Mesothelial cell of epicardium (in vitro differentiated cells): ENCODE results near the gene MSMP. TPM values are rescaled to one million over a fixed set of nuclear protein-coding genes. Genes with fewer than 3 reads are reported as not detected.

ENCODE experiments used
- DNase-seq, 2 experiments: peaks; one replicate each; pipeline ENCODE4 v3.0.0; 2021; ENCODE audit warnings: low spot score in 2 of 2; ENCODE audit not compliant: unreplicated experiment in 2 of 2
- H3K27ac Mint-ChIP-seq: 2 replicates; pipeline ENCODE4 v1.8.0; 2021; ENCODE audit warnings: mixed read lengths
- H3K27me3 Mint-ChIP-seq: 2 replicates; pipeline ENCODE4 v1.8.0; 2021; ENCODE audit warnings: low read depth, mixed read lengths
- H3K36me3 Mint-ChIP-seq: 2 replicates; pipeline ENCODE4 v1.8.0; 2021; ENCODE audit warnings: mixed read lengths
- H3K4me1 Mint-ChIP-seq: 2 replicates; pipeline ENCODE4 v1.8.0; 2021; ENCODE audit warnings: mixed read lengths
- H3K4me3 Mint-ChIP-seq: 2 replicates; pipeline ENCODE4 v1.8.0; 2021; ENCODE audit warnings: mild to moderate bottlenecking, moderate library complexity, mixed read lengths
- H3K9me3 Mint-ChIP-seq: 2 replicates; pipeline ENCODE4 v1.8.0; 2021; ENCODE audit warnings: mixed read lengths
- total RNA-seq: library from RNA; stranded (reverse); gene quantifications from 3 replicates; pipeline ENCODE4 v1.2.1, GENCODE V29; 2021
- TF ChIP-seq, protein P1 (sequence below): fragments of 200-600 bp; sonication (generic); IDR thresholded peaks from one replicate; pipeline ENCODE4 v1.5.0; 2021; ENCODE audit warnings: antibody characterized with exemption; ENCODE audit not compliant: unreplicated experiment

The MSMP gene
- total RNA-seq, 1 donor from 2014 or later = not detected

DNA sequence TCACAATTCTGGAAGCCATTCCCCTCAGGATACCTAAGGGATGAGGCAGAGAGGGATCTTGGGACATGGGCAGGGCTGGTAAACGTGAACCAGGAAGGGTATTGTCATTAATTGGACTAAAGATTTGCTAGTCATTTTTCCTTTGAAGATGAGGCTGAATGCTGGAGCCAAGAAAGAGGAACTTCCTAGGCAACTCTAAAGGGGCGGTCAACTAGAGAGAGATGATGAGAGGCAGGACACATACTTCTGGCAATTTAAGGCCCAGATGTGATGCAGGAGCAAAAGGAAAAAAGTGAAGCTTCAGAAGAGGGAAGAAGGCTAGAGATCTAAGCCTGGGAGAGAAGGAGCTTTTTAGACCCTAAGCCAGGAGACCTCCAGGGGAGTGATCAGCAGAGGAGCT, 10.6 kb downstream of the MSMP start:
- no peak for DNase-seq
- peaks cover 27% of the 10 kb centered on the region for H3K4me1 Mint-ChIP-seq
- peaks cover 11% of the 10 kb centered on the region for H3K36me3 Mint-ChIP-seq
- no peaks in the 10 kb centered on the region for H3K27me3 Mint-ChIP-seq
- TF ChIP-seq, protein P1, sequence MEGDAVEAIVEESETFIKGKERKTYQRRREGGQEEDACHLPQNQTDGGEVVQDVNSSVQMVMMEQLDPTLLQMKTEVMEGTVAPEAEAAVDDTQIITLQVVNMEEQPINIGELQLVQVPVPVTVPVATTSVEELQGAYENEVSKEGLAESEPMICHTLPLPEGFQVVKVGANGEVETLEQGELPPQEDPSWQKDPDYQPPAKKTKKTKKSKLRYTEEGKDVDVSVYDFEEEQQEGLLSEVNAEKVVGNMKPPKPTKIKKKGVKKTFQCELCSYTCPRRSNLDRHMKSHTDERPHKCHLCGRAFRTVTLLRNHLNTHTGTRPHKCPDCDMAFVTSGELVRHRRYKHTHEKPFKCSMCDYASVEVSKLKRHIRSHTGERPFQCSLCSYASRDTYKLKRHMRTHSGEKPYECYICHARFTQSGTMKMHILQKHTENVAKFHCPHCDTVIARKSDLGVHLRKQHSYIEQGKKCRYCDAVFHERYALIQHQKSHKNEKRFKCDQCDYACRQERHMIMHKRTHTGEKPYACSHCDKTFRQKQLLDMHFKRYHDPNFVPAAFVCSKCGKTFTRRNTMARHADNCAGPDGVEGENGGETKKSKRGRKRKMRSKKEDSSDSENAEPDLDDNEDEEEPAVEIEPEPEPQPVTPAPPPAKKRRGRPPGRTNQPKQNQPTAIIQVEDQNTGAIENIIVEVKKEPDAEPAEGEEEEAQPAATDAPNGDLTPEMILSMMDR = no peak
- no peak overlapping the region for H3K4me3 Mint-ChIP-seq
- H3K9me3 Mint-ChIP-seq = no peaks in the 10 kb centered on the region
- H3K27ac Mint-ChIP-seq = no peak overlapping the region

DNA sequence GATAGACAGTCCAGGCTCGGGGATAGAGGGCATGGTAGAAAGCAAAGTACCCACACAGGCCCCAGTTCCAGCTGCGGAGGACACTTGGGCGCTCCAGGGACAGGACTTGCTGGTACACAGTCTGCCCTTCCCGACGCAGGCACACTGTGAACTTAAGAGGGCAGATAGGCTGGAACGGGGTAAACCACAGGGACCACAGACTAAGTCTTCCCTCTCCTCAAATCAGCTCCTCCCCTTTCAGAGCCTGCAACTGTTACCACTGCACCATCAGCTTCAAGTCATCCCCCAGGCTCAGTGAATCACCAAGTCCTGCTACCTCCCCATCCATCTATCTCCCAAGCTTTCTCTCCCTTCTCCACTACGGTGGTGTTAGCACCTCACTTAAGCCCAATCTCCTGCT, 12.3 kb downstream of the MSMP start:
- TF ChIP-seq, protein P1 = no peak
- Mint-ChIP-seq H3K4me1 (peaks cover 11% of the 10 kb centered on the region), H3K27ac (no peak overlapping the region), H3K4me3 (no peak overlapping the region), H3K9me3 (no peaks in the 10 kb centered on the region), H3K27me3 (no peaks in the 10 kb centered on the region), H3K36me3 (peaks cover 14% of the 10 kb centered on the region)
- DNase-seq = no peak

DNA sequence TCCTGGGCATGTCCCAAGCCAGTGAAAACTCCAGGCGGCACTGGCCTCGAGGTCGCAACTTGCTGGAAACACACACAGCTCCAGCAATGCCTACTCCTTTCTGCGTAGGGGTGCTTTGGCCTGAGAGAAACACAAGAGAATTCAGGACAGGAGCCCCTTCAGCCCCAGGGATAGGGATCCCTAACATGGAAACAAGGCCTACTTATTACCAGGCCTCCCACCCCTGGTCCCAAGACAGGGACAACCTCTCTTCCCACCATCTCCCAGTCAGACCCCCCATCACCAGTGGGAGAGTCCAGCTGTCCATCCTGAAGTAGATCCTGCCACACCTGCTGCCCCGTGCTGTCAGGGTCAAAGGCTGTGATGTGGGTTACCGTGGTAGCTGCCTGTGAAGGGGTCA, 13.8 kb downstream of the MSMP start:
- no peaks in the 10 kb centered on the region for H3K27me3 Mint-ChIP-seq
- DNase-seq = no peak
- peaks cover 14% of the 10 kb centered on the region for H3K36me3 Mint-ChIP-seq
- TF ChIP-seq, protein P1 = no peak
- no peak overlapping the region for H3K4me3 Mint-ChIP-seq
- no peaks in the 10 kb centered on the region for H3K4me1 Mint-ChIP-seq
- no peaks in the 10 kb centered on the region for H3K9me3 Mint-ChIP-seq
- no peak overlapping the region for H3K27ac Mint-ChIP-seq

DNA sequence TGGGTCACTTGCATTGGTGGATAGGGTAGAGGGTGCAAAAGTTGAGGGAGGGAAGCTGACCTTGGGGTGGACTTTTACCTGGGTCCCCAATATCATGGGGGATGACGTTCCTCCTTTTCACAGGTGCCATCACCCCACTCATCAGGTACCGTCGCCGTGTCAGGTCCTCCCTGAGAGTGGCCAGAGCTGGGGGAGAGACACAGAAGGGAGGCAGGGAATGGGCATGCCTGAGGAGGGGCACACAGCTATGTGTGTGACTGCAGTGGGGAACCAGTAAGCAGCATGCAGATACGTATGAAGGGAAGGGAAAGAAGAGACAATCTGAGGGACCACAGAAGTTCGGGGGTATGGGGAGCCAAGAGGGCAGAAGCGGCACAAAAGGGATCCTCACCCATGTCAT, 15.2 kb downstream of the MSMP start:
- TF ChIP-seq, protein P1 = no peak
- H3K27ac Mint-ChIP-seq = no peak overlapping the region
- peaks cover 17% of the 10 kb centered on the region for H3K36me3 Mint-ChIP-seq
- no peaks in the 10 kb centered on the region for H3K9me3 Mint-ChIP-seq
- H3K27me3 Mint-ChIP-seq = no peaks in the 10 kb centered on the region
- no peak overlapping the region for H3K4me3 Mint-ChIP-seq
- H3K4me1 Mint-ChIP-seq = no peaks in the 10 kb centered on the region
- no peak for DNase-seq

DNA sequence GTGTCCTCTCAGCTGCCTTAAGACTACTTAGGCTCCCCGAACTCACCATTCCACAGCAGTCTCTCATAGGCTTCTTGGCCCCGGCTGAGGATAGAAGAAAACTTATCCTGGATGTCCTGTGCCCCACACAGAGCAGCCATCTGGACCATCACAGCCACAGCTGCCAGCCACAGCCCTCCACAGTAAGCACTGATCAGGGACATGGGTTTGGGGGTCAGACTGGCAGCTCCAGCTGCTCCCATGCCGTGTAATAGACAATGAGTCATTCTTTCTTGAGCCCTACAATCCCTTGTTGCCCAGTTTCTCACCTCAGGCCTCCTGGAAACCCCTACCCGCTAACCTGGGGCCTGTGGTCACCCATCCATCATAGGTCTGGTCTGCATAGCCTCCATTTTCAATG, 15.9 kb downstream of the MSMP start:
- Mint-ChIP-seq H3K27ac (no peak overlapping the region), H3K9me3 (no peaks in the 10 kb centered on the region), H3K4me1 (peaks cover 5% of the 10 kb centered on the region), H3K4me3 (no peak overlapping the region), H3K36me3 (peaks cover 13% of the 10 kb centered on the region), H3K27me3 (no peaks in the 10 kb centered on the region)
- no peak for DNase-seq
- TF ChIP-seq, protein P1 = no peak

DNA sequence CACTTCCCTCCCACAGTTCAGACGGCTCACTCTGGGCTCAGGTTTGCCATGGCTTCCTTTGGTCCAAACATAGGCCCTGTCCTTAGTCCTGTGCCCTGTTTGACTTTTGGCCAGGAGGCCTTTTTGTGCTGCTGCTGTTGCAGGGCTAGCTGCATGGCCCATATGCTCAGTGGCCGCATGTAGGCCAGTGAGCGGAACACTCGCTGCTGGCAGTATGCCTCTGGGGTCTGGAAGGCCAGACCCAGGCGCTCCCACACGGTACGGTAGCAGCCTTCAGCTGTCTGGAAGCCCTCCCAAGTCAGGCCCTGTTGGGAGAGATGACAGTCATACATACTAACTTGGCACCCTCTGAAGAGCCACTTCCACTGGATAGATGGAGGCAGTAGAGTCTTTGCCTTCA, 16.9 kb downstream of the MSMP start:
- Mint-ChIP-seq H3K9me3 (no peaks in the 10 kb centered on the region), H3K4me1 (peaks cover 9% of the 10 kb centered on the region), H3K36me3 (peaks cover 11% of the 10 kb centered on the region), H3K27ac (no peak overlapping the region), H3K4me3 (no peak overlapping the region), H3K27me3 (no peaks in the 10 kb centered on the region)
- TF ChIP-seq, protein P1 = no peak
- DNase-seq = no peak
